ENCODE measurements around the gene GARIN5B. TPM values are rescaled to one million over a fixed set of nuclear protein-coding genes. Genes with fewer than 3 reads are reported as not detected.

Gene GARIN5B
- total and polyA plus RNA-seq, 2 donors (not counting 1 experiment from before 2014, with no cell fraction given), result not detected

- H3K9ac ChIP-seq (ENCODE audit: low read length), result peak overlapping the region; percentile 96
- H3K4me1 ChIP-seq (ENCODE audit: control insufficient read depth in 2 of 2, insufficient read depth in 2 of 2, low read length in 2 of 2), result peaks cover 35 to 47% of the 10 kb centered on the region in 2 donors
- TF ChIP-seq EZH2 (IDR thresholded peaks at IDR 0.05; ENCODE audit: borderline replicate concordance, insufficient read depth, low read depth, low read length, poor library complexity, severe bottlenecking) (no peak), CTCF (IDR thresholded peaks at IDR 0.05) (no peak)
- H3K4me2 ChIP-seq (replicated peaks; ENCODE audit: low read depth, low read length, poor library complexity, severe bottlenecking), result peak overlapping the region; percentile 74
- H3K36me3 ChIP-seq (replicated peaks in 1 of 2; ENCODE audit: control extremely low read depth in 1 of 2, control insufficient read depth in 1 of 2, extremely low read depth in 1 of 2, insufficient read depth in 2 of 2, low read length in 1 of 2), result peaks cover 0 to 18% of the 10 kb centered on the region in 2 experiments
- H3K9me3 ChIP-seq (ENCODE audit: control extremely low read depth in 1 of 3, control insufficient read depth in 2 of 3, insufficient read depth in 1 of 3, low read length in 2 of 3), result no peaks in the 10 kb centered on the region
- no peak overlapping the region for H3K27ac ChIP-seq (ENCODE audit: low read length in 2 of 2)
- intact Hi-C loops (cut with micrococcal nuclease), result no loop called here
- CTCF ChIA-PET, result interaction anchor here (0.6 to 3.1 kb wide), 19 partner anchors 9 to 321 kb away, joined by 3 to 39 read pairs (median 5); partner anchors contain the start of genes CCDC106, HSPBP1, KMT5C and RDH13
- Mint-ChIP-seq H3K27ac (peak overlapping the region; percentile 73), H3K27me3 (no peaks in the 10 kb centered on the region), H3K9me3 (ENCODE audit: insufficient read depth) (no peaks in the 10 kb centered on the region), H3K4me1 (peaks cover 48% of the 10 kb centered on the region), H3K4me3 (peak overlapping the region; percentile 89)
- no peaks in the 10 kb centered on the region for H3K27me3 ChIP-seq (replicated peaks in 1 of 4; ENCODE audit: control extremely low read depth in 1 of 4, control insufficient read depth in 3 of 4, insufficient read depth in 4 of 4, low read length in 3 of 4)
- POLR2A ChIA-PET, result interaction anchor here (0.6 to 2.6 kb wide), 10 partner anchors 16 to 242 kb away, joined by 3 to 12 read pairs (median 5); partner anchors contain the start of genes ISOC2, KMT5C, PPP6R1 and UBE2S
- peak overlapping the region in 4 of 5 experiments; percentile 31 to 99 (median 98) for H3K4me3 ChIP-seq (ENCODE audit: control extremely low read depth in 1 of 5, extremely low read depth in 1 of 5, insufficient read depth in 1 of 5, low read depth in 2 of 5, low read length in 4 of 5)
- peaks cover 39% of the 10 kb centered on the region for H3K79me2 ChIP-seq (ENCODE audit: control insufficient read depth, insufficient read depth, low read length)
- peak overlapping the region; percentile 88 for H2AFZ ChIP-seq (ENCODE audit: insufficient read depth, low read depth, low read length, poor library complexity, severe bottlenecking)
- peak; percentile 46 for DNase-seq
- H4K20me1 ChIP-seq (ENCODE audit: control insufficient read depth, insufficient read depth, low read length, poor library complexity, severe bottlenecking), result peaks cover 32% of the 10 kb centered on the region
- ATAC-seq (ENCODE audit: low read depth), result no peak
- 3% methylated on average over 80 of the region's 88 CpGs for WGBS (ENCODE audit: insufficient coverage)
These were observed 20.4 kb upstream of the GARIN5B start for GRCh38 chr19:55383279-55384130.

Data from B cell (primary cell).